ENCODE data around the gene RBM39.

DNA sequence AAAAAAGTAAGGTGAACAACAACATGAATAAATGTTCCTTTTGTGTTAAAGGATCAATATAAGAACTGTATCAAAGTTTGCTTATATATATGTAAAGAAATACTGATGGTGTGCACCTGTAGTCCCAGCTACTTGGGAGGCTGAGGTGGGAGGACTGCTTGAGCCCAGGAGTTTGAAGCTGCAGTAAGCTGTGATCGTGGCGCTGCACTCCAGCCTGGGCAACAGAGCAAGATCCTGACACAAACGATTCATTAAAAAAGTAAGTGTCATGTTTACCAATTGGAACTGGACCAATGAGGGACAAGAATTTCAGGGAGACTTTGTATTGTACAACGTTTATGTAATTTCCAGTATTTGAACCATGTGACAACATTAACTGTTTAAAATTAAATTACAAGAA is 24.8 kb upstream of the RBM39 start:
- TF ChIP-seq EZH2 (IDR thresholded peaks at IDR 0.05; ENCODE audit: borderline replicate concordance, low read depth, low read length) (no peak), ZBTB8A (IDR thresholded peaks at IDR 0.05; ENCODE audit: partially characterized antibody) (no peak), CTCF (IDR thresholded peaks at IDR 0.05 in 2 of 3, conservative IDR thresholded peaks at IDR 0.05 in 1 of 3; ENCODE audit: insufficient read depth in 2 of 3, low read depth in 1 of 3, low read length in 3 of 3) (no peak), BHLHE40 (IDR thresholded peaks at IDR 0.05; ENCODE audit: low read length) (no peak), EP300 (IDR thresholded peaks at IDR 0.05; ENCODE audit: low read length) (no peak), MAX (CRISPR knock-in tag; IDR thresholded peaks at IDR 0.05) (no peak), TBL1XR1 (IDR thresholded peaks at IDR 0.05; ENCODE audit: low read length in 2 of 2) (no peak), ZFP36 (IDR thresholded peaks at IDR 0.05; ENCODE audit: low read depth, low read length, partially characterized antibody) (no peak)
